ENCODE results near the gene TOP1.
"Not testable (repeated sequence)": the region's sequence is repeated elsewhere in the genome, so short reads cannot be mapped to it uniquely, and the experiment has no call there.

Gene TOP1

GRCh38 chr20:41095110-41095969 is 66.7 kb downstream of the TOP1 start:
- DNase-seq = no peak

DNA sequence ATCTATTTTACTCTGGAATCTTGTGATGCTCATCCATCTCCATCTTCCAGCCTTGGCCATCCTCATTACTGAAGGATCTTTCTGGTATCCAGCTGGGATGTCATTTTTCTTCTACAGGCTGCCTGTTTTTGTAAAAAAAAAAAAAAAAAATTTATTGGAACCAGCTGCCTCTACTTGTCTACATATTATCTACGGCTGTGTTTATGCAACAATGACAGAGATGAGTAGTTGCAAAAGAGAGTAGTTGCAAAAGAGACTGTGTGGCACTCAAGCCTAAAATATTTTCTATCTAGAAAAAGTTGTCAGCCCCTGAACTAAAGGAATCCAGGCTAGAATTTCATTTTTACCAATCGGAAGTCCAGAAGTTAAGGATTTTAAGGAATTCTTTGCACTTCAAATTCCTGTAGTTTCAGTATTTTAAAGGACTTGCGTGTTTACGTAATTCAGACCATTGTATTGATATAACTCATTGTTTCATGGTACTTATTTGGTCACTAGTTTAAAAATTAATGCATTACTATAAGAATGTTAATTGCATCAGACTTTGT is 70.2 kb downstream of the TOP1 start:
- no peak for DNase-seq

- DNase-seq = no peak
Measured at GRCh38 chr20:41100001-41100480, 71.4 kb downstream of the TOP1 start.

GRCh38 chr20:41101660-41102059 is 73.0 kb downstream of the TOP1 start:
- DNase-seq = no peak

- no peak for DNase-seq
Measured at GRCh38 chr20:41108531-41108930, 79.9 kb downstream of the TOP1 start.

DNA sequence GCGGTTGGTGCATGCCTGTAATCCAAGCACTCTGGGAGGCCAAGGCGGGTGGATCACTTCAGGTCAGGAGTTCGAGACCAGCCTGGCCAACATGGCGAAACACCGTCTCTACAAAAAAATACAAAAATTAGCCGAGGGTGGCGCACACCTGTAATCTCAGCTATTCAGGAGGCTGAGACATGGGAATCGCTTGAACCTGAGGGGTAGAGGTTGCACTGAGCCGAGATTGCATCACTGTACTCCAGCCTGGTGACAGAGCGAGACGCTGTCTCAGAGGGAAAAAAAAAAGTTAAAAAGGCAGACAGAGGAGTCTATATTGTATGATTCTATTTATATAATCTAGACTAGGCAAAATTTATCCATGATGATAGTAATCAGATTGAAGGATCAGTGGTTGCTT is 81.4 kb downstream of the TOP1 start:
- no peak for DNase-seq

DNA sequence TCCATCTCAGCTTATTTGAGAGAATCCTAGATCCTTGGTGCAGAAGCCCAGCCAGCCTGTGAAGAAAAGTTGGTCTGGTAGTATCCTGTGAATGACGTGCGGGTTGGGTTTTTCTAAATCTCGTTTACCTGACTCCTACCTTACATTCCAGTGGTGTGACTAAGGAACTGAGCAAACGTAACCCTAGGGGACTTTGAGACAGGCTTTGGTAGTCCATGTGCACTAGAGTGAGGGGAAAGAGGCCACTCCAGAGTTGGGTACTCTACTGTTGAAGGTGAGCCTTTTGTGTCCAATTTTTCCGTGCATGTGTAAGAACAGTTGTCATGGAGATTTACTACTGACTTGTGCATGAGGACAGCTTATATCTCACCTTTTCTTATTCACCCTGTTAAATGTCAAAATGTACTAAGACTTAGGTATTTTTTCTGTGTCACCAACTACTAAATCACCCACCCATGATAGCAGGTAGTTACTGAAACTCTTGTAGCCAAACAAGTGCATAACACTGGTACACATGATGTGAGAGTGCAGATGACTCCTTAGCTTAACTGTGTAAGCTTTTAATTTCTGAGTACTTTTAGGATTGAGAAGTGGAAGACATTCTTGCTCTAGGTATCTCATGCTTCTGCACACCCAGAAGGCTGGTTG is 82.4 kb downstream of the TOP1 start:
- no peak for DNase-seq

DNA sequence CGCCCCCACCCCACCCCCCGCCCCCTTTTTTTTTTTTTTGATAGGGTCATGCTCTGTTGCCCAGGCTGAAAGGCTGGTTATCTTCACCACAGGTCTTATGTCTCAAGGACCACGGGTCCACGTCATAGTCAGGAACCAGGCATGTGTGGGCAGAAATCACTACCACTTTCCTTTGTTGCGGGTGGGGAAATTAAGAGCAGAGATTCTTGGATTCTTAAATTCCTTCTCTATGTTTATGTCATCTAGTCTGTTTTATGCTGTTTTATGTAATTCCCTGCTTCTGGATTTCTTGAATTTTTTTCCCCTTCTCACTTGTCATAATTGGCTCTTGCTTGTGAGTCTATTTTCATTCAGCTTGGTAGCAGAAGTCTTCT is 82.9 kb downstream of the TOP1 start:
- DNase-seq = no peak

- no peak for DNase-seq
Measured at GRCh38 chr20:41116282-41116956, 87.8 kb downstream of the TOP1 start.

DNA sequence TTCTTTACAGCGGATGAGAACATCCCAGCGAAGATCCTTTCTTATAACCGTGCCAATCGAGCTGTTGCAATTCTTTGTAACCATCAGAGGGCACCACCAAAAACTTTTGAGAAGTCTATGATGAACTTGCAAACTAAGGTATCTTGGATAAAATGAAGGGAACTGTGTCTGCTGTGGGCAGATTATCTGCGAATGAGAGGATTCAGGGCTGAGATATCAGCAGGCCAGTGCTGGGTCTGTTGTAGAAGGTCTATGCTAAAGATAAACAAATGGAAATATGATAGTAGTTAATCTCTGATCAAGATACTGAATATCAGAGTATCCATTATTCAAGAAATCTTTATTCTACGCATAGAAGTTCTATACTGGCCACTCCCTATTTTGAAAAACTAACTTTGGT is 89.5 kb downstream of the TOP1 start:
- DNase-seq = not testable (repeated sequence)

DNA sequence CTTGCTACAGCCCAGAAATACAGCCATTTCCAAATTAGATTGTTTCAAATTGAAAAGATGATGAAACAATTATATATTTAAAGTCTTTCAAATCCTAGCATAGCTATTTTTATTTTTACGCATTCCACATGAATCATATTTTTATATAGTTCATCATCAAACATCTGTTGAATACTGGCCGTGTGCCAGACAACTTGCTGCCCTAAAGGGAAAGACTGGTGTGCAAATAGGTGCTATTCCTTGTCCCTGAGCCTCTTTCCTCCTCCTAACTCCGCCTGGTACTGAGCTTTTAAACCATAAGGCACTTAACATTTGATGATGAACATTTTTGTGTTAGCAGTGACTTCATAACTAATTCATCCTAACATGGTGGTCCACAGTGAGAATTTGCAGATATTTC is 90.0 kb downstream of the TOP1 start:
- no peak for DNase-seq

GRCh38 chr20:41119614-41120561 is 91.3 kb downstream of the TOP1 start:
- DNase-seq = no peak

DNA sequence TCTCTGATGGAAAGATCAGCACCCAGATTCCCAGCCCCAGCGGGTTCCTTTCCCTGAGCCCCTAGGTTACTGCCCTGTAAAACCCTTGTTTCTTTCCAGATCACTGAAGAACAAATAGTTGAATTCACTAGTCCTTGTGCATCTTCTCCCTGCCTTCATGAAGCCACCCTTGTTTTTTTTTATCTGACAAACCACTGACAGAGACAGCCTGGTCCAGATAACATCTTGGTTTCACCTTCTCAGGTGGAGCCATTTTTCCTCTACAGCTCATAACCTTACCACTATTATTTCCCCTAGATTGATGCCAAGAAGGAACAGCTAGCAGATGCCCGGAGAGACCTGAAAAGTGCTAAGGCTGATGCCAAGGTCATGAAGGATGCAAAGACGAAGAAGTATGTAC is 92.8 kb downstream of the TOP1 start:
- no peak for DNase-seq

DNA sequence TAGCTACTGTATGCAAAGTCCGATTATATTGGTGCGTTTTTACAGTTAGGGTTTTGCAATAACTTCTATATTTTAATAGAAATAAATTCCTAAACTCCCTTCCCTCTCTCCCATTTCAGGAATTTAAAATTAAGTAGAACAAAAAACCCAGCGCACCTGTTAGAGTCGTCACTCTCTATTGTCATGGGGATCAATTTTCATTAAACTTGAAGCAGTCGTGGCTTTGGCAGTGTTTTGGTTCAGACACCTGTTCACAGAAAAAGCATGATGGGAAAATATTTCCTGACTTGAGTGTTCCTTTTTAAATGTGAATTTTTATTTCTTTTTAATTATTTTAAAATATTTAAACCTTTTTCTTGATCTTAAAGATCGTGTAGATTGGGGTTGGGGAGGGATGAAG is 95.0 kb downstream of the TOP1 start:
- DNase-seq = no peak

DNA sequence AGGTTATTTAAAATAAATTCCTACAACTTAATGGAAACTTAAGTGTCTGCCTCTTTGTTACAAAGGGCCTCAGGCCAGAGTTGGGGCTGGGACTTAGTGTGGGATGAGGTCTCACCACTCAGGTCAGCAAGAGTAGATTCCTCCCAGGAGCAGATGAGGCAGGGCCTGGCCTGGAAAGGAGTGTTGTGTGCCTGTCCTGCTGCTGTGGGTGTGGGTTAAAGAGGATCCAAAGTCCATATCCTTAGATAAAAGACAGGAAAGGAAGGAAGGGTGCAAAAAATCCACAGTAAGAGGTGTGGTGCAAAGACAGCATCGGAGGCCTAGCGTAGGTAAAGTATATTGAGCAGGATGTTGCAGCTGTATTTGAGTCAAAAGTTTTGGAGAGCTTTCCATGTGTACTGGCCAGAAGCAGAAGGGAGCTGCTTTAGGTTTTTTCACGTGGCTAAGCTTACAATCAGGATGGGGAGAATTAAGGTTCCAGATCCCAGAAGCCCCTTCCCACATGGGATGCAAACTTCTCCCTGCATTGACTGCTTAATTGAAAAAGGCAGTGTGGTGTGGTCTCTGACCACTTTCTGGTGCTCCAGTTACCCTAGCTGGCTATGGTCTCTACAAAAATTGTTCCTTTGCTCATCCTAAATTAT is 96.0 kb downstream of the TOP1 start:
- no peak for DNase-seq

GRCh38 chr20:41125530-41126457 is 97.2 kb downstream of the TOP1 start:
- no peak for DNase-seq

- no peak for DNase-seq
Measured at GRCh38 chr20:41126719-41127118, 98.1 kb downstream of the TOP1 start.

- DNase-seq = not testable (repeated sequence)
Measured at GRCh38 chr20:41128317-41128716, 99.7 kb downstream of the TOP1 start.

DNA sequence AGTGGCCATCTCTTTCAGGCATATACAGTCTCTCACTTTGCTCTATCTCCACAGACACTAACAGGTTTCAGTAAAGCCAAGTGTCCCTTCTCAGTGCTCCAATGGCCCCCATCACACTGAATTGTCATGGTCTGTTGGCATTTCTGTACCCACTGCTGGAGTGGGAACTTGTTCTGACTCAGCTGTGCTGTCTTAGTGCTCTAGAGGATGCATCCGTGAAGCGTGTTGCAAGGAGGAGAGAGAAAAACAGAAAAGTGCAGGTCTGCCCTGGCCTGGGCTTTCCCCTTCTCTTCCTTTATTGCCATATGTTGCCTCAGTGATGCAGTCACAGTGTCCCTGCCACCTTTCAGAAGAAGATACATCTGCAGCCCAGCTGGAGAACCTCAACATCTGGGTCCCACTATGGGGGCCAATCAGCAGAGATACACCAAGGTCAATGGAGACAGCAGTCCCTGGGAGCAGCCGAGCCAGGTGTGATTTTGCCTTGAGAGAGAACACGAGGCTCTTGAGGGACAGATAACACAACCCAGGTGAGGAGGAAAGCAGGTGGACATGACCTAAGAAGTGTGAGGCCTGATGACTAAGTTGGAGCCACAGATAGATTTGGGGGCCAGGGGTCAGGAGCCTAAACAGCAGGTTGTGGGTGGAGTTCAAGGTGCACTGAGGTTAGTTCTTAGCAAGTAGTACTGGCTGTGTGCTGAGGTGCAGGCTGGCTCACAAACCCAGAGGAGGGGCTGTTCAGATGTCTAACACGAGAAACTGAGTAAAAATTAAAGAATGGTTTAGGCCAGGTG is 103.2 kb downstream of the TOP1 start:
- no peak for DNase-seq

DNA sequence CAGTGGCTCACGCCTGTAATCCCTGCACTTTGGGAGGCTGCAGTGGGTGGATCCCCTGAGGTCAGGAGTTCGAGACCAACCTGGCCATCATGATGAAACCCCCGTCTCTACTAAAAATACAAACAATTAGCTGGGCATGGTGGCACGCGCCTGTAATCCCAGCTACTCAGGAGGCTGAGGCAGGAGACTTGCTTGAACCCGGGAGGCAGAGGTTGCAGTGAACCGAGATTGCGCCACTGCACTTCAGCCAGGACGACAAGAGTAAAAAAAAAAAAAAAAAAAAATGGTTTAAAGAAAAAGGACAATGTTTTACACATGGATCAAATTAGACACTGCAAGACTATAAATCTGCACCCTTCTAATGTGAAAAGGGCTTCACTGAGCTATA is 103.8 kb downstream of the TOP1 start:
- DNase-seq = not testable (repeated sequence)
